ENCODE data around the gene DZIP1L. TPM values are rescaled to one million over a fixed set of nuclear protein-coding genes. Genes with fewer than 3 reads are reported as not detected.

Gene DZIP1L
- total and polyA plus RNA-seq, 9 donors = 4.9 to 29.0 (median 18.9) TPM

- H3K4me3 ChIP-seq = no peak overlapping the region
- intact Hi-C loops (cut with DNase I) = no loop called here
- no peak for DNase-seq
Observed at GRCh38 chr3:138060792-138061191, 54.6 kb downstream of the DZIP1L start.

GRCh38 chr3:138059261-138059660, 56.1 kb downstream of the DZIP1L start:
- DNase-seq = no peak
- TF ChIP-seq CTCF (IDR thresholded peaks at IDR 0.05) = no peak
- TF ChIP-seq POLR2A (IDR thresholded peaks at IDR 0.05) = no peak
- TF ChIP-seq EP300 (IDR thresholded peaks at IDR 0.05) = no peak

More at GRCh38 chr3:138060792-138061191, 54.6 kb downstream of the DZIP1L start:
- 49 to 90% (median 88%) methylated on average over 1 to 2 of the region's 2 CpGs for WGBS, 3 donors
- Histone ChIP-seq H3K27me3 (no peaks in the 10 kb centered on the region), H3K27ac (no peak overlapping the region), H3K9me3 (no peaks in the 10 kb centered on the region), H3K4me1 (ENCODE audit: insufficient read depth) (peaks cover 1% of the 10 kb centered on the region), H3K36me3 (no peaks in the 10 kb centered on the region)
- TF ChIP-seq POLR2A (IDR thresholded peaks at IDR 0.05) (no peak), CTCF (IDR thresholded peaks at IDR 0.05) (no peak)

GRCh38 chr3:138057384-138057783, 58.0 kb downstream of the DZIP1L start:
- H3K27ac ChIP-seq = no peak overlapping the region
- intact Hi-C loops (cut with DNase I) = no loop called here
- 16 to 43% (median 28%) methylated on average over 3 of the region's 3 CpGs for WGBS, 3 donors

More at GRCh38 chr3:138059261-138059660, 56.1 kb downstream of the DZIP1L start:
- Histone ChIP-seq H3K27me3 (no peaks in the 10 kb centered on the region), H3K4me3 (no peak overlapping the region), H3K36me3 (no peaks in the 10 kb centered on the region), H3K9me3 (no peaks in the 10 kb centered on the region), H3K4me1 (ENCODE audit: insufficient read depth) (peaks cover 1% of the 10 kb centered on the region), H3K27ac (no peak overlapping the region)
- intact Hi-C loops (cut with DNase I) = no loop called here

GRCh38 chr3:138054057-138054456, 61.4 kb downstream of the DZIP1L start:
- Histone ChIP-seq H3K4me1 (ENCODE audit: insufficient read depth) (peaks cover 2% of the 10 kb centered on the region), H3K27ac (no peak overlapping the region), H3K9me3 (no peaks in the 10 kb centered on the region), H3K4me3 (no peak overlapping the region), H3K36me3 (no peaks in the 10 kb centered on the region), H3K27me3 (no peaks in the 10 kb centered on the region)
- TF ChIP-seq CTCF (IDR thresholded peaks at IDR 0.05) (no peak), EP300 (IDR thresholded peaks at IDR 0.05) (no peak), POLR2A (IDR thresholded peaks at IDR 0.05) (no peak)
- 95 to 100% (median 100%) methylated on average over 1 of the region's 1 CpG for WGBS, 3 donors
- intact Hi-C loops (cut with DNase I) = no loop called here
- DNase-seq = no peak

More at GRCh38 chr3:138057384-138057783, 58.0 kb downstream of the DZIP1L start:
- Histone ChIP-seq H3K4me3 (no peak overlapping the region), H3K9me3 (no peaks in the 10 kb centered on the region), H3K36me3 (no peaks in the 10 kb centered on the region), H3K27me3 (no peaks in the 10 kb centered on the region), H3K4me1 (ENCODE audit: insufficient read depth) (peaks cover 1% of the 10 kb centered on the region)
- DNase-seq = no peak
- no peak for TF ChIP-seq EP300 (IDR thresholded peaks at IDR 0.05)
- TF ChIP-seq CTCF (IDR thresholded peaks at IDR 0.05) = no peak
- TF ChIP-seq POLR2A (IDR thresholded peaks at IDR 0.05) = no peak
